Gastrocnemius medialis (tissue), 4 donors: ENCODE results near the gene DNAH17.

Experiments used
- POLR2A ChIP-seq, 2 donors: fragments of 450-650 bp; IDR thresholded peaks; one replicate each; pipeline ENCODE4 v1.6.1; 2017; ENCODE audit warnings: antibody characterized with exemption in 2 of 2, mild to moderate bottlenecking in 2 of 2, moderate library complexity in 2 of 2
- TF ChIP-seq, protein P1 (sequence below), 5 experiments: fragments of 450-650 bp in 3 of 5; fragments of 200-600 bp in 2 of 5; sonication (generic) in 2 of 5; IDR thresholded peaks in 4 of 5; conservative IDR thresholded peaks in 1 of 5; 1 replicate in 4 of 5; 2 replicates in 1 of 5; pipeline ENCODE4 v1.5.1; 2016 to 2019; ENCODE audit warnings: antibody characterized with exemption in 5 of 5, mild to moderate bottlenecking in 3 of 5, moderate library complexity in 3 of 5

DNA sequence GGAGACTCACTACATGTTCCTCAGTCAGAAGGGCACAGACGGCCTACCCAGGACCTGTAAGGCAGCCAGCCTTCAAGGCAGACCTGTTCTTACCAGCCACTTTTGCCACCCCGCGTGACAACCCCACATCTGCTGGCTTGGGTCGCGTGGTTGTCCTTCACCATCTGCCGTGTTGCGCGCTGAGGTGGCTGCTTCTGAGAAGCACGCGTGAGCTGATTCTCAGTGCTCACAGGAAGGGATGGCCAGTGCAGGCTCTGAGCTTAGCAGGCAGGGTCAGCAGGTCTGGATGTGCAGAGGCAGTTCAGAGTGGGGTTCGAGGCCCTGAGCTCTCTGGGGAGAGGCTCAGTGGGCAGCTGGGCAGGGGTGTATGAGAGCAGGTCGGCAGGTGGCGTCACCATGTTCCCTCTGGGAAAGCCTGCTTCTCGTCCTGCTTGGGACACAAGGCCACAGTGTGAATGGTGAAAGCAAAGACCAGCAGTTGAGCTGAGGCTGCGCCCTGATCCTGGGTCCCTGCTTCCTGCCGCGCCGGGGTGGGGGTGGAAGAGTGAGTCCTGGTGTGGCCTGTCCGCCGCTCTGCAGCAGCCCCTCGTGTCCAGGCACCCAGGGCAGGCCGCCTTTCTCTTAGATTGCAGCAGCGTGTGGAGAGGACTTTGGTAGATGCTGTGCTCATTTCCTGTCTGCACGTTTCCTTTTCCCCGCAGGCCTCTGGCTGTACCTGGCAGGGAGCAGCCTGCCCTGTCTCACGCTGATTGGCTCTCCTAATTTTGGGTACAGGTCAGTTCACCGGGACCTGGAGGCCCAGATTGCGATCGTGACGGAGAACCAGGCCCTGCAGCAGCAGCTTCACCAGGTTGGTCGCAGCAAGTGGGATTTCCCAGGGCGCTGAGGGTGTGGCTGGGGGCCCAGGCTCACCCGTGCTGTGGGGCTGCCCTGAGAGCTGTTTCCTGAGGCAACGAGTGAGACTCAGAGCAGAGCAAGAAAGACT, 162.7 kb downstream of the DNAH17 start:
- TF ChIP-seq POLR2A (IDR thresholded peaks at IDR 0.05): no peak
- TF ChIP-seq, protein P1, sequence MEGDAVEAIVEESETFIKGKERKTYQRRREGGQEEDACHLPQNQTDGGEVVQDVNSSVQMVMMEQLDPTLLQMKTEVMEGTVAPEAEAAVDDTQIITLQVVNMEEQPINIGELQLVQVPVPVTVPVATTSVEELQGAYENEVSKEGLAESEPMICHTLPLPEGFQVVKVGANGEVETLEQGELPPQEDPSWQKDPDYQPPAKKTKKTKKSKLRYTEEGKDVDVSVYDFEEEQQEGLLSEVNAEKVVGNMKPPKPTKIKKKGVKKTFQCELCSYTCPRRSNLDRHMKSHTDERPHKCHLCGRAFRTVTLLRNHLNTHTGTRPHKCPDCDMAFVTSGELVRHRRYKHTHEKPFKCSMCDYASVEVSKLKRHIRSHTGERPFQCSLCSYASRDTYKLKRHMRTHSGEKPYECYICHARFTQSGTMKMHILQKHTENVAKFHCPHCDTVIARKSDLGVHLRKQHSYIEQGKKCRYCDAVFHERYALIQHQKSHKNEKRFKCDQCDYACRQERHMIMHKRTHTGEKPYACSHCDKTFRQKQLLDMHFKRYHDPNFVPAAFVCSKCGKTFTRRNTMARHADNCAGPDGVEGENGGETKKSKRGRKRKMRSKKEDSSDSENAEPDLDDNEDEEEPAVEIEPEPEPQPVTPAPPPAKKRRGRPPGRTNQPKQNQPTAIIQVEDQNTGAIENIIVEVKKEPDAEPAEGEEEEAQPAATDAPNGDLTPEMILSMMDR (IDR thresholded peaks at IDR 0.05 in 4 of 5, conservative IDR thresholded peaks at IDR 0.05 in 1 of 5): no peak
